IPS-11a (cell line): Measurements from ENCODE around the gene G6PC1.
"Not testable (repeated sequence)": the region's sequence is repeated elsewhere in the genome, so short reads cannot be mapped to it uniquely, and the experiment has no call there.

Experiments
- H3K4me3 ChIP-seq: one replicate; pipeline ENCODE4 v1.5.1; 2013; ENCODE audit warnings: low read depth, low read length, control low read depth

G6PC1 gene

DNA sequence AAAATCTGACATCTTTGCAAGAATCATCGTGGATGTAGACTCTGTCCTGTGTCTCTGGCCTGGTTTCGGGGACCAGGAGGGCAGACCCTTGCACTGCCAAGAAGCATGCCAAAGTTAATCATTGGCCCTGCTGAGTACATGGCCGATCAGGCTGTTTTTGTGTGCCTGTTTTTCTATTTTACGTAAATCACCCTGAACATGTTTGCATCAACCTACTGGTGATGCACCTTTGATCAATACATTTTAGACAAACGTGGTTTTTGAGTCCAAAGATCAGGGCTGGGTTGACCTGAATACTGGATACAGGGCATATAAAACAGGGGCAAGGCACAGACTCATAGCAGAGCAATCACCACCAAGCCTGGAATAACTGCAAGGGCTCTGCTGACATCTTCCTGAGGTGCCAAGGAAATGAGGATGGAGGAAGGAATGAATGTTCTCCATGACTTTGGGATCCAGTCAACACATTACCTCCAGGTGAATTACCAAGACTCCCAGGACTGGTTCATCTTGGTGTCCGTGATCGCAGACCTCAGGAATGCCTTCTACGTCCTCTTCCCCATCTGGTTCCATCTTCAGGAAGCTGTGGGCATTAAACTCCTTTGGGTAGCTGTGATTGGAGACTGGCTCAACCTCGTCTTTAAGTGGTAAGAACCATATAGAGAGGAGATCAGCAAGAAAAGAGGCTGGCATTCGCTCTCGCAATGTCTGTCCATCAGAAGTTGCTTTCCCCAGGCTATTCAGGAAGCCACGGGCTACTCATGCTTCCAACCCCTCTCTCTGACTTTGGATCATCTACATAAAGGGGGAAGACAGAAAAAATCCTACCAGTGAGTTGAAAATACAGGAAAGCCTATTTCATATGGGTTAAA, at the start of gene G6PC1:
G6PC1 (plus strand) TSS at position 340 of the 872 bp plus-strand sequence; CDS start at position 418, 78 bp downstream.
- H3K4me3 ChIP-seq: no peak within 1 kb of the TSS

GRCh38 chr17:42850954-42851353, 49.6 kb upstream of the G6PC1 start, which contains the start of gene AOC3:
Gene AOC3, plus strand, starts transcription at chr17:42851199. Its CDS starts 145 bp downstream, at chr17:42851344.
- no peak within 1 kb of the TSS for H3K4me3 ChIP-seq

DNA sequence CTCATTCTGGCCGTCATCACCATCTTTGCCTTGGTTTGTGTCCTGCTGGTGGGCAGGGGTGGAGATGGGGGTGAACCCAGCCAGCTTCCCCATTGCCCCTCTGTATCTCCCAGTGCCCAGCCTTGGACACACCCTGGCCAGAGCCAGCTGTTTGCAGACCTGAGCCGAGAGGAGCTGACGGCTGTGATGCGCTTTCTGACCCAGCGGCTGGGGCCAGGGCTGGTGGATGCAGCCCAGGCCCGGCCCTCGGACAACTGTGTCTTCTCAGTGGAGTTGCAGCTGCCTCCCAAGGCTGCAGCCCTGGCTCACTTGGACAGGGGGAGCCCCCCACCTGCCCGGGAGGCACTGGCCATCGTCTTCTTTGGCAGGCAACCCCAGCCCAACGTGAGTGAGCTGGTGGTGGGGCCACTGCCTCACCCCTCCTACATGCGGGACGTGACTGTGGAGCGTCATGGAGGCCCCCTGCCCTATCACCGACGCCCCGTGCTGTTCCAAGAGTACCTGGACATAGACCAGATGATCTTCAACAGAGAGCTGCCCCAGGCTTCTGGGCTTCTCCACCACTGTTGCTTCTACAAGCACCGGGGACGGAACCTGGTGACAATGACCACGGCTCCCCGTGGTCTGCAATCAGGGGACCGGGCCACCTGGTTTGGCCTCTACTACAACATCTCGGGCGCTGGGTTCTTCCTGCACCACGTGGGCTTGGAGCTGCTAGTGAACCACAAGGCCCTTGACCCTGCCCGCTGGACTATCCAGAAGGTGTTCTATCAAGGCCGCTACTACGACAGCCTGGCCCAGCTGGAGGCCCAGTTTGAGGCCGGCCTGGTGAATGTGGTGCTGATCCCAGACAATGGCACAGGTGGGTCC, 49.0 kb upstream of the G6PC1 start:
- H3K4me3 ChIP-seq: not testable (repeated sequence)

- no peak overlapping the region for H3K4me3 ChIP-seq
These were observed 48.2 kb upstream of the G6PC1 start for GRCh38 chr17:42852351-42852750.

DNA sequence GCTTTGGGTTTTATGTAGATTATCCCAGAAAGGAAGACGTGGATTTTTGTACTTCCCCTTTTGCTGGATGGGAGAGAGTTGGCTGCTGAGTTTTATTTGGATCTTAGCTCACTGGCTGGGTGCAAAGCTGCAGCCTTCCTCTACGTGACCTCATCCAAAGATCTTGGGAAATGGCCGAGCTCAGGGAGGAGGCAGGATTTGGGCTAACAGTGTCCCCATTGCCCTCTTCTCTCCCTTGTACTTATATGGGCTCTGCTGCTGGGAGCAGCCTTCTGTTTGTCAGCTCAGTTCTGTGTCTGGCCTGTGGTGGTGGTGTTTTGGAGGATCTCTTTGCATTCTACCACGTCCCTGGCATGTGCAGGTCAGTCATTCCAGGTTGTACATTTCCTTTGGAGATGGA, 47.6 kb upstream of the G6PC1 start:
- no peak overlapping the region for H3K4me3 ChIP-seq

- no peak overlapping the region for H3K4me3 ChIP-seq
These were observed 47.0 kb upstream of the G6PC1 start for GRCh38 chr17:42853597-42853967.

GRCh38 chr17:42853968-42854790, 46.4 kb upstream of the G6PC1 start:
- H3K4me3 ChIP-seq: no peak overlapping the region

GRCh38 chr17:42855048-42855596, 45.5 kb upstream of the G6PC1 start:
- no peak overlapping the region for H3K4me3 ChIP-seq

- H3K4me3 ChIP-seq: not testable (repeated sequence)
These were observed 44.5 kb upstream of the G6PC1 start for GRCh38 chr17:42856093-42856492.

- not testable (repeated sequence) for H3K4me3 ChIP-seq
These were observed 44.1 kb upstream of the G6PC1 start for GRCh38 chr17:42856516-42856915.

DNA sequence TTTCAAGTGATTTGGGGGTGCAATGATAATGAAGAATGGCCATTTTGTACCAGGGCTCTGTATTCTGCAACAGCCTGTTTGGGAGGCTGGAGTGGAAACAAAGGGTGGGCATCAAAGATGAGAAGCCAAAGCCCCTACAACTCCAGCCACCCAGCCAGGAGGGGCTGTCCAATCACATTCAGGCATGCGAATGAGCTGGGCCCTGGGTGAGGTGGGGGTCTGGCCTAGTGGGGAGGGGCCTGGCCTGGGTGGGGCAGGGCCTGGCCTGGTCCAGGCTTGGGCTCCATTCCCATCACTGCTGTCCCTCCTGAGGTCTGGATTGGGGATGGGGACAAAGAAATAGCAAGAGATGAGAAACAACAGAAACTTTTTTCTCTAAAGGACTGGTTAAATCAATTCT, 43.2 kb upstream of the G6PC1 start:
- no peak overlapping the region for H3K4me3 ChIP-seq

DNA sequence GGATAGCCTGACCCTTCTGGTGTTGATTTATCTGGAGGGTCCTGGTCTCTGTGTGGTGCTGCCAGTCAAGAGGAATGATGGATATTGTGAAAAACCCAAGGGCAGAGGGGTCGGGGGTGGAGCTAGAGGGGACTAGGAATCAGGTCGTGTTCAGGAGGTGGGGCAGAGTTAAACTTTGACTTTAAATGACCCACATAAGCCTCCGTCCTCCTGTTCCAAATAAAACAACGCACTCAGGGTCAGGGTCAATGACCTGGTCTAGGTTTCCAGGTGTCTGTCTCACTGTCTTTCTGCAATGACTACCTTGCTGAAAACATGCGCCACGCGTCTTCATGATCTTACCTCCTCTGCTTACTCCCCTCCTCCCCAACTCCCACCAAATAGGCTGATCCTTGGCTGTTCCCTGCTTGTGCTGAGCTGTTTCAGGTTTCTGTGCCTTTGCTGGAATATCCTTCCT, 34.9 kb upstream of the G6PC1 start:
- H3K4me3 ChIP-seq: no peak overlapping the region

DNA sequence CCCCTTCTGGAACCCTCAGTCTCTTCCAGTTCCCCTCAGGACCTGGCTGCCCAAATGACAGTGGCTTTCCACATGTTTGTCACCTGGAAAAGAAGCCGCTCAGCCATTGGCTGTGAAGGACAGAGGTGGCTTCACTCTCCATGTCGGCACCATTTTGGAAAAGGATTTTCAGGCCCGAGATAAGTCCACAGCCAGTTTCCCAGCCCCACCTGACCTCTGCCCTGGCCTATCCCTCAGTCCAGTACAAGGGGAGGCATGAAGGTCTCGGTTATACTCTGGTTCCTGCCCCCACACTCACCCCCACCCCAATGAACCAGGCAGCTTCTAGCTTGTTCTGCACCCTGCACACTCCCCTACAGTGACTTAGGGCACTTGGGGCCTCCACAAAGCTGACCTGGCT, 34.4 kb upstream of the G6PC1 start:
- no peak overlapping the region for H3K4me3 ChIP-seq

DNA sequence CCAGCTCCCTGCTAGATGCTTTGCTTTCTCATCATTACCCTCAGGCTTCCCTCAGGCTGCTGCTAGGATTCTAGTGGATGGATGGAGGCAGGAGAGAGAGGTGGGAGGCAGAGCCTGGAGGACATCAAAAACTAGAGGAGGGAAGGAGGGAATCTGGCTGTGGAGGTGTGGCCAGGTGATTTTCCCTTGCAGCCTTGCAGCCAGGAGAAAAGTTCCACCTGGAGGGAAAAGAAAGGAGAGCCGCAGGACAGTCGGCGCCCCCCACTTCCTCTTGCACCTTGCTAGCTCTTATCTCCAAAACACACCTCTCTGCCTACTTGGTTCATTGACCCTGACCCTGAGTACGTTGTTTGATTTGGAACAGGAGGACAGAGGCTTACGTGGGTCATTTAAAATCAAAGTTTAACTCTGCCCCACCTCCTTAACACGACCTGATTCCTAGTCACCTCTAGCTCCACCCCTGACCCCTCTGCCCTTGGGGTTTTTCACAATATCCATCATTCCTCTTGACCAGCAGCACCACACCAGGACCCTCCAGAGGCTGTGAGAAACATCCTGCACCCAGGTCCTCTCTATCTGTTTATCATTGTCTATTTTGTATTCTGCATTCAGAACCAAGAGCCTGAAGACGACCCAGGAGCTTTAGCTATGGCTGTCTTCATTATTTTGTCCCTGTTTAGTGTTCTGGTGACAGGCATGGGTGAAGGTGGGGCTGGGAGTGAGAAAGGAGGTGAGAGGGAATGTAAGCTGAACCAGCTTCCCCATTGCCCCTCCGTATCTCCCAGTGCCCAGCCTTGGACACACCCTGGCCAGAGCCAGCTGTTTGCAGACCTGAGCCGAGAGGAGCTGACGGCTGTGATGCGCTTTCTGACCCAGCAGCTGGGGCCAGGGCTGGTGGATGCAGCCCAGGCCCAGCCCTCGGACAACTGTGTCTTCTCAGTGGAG, 33.7 kb upstream of the G6PC1 start:
- no peak overlapping the region for H3K4me3 ChIP-seq

DNA sequence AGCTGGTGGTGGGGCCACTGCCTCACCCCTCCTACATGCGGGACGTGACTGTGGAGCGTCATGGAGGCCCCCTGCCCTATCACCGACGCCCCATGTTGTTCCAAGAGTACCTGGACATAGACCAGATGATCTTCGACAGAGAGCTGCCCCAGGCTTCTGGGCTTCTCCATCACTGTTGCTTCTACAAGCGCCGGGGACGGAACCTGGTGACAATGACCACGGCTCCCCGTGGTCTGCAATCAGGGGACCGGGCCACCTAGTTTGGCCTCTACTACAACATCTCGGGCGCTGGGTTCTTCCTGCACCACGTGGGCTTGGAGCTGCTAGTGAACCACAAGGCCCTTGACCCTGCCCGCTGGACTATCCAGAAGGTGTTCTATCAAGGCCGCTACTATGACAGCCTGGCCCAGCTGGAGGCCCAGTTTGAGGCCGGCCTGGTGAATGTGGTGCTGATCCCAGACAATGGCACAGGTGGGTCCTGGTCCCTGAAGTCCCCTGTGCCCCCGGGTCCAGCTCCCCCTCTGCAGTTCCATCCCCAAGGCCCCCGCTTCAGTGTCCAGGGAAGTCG, 32.8 kb upstream of the G6PC1 start:
- H3K4me3 ChIP-seq: not testable (repeated sequence)

- no peak overlapping the region for H3K4me3 ChIP-seq
These were observed 32.3 kb upstream of the G6PC1 start for GRCh38 chr17:42868338-42868737.

DNA sequence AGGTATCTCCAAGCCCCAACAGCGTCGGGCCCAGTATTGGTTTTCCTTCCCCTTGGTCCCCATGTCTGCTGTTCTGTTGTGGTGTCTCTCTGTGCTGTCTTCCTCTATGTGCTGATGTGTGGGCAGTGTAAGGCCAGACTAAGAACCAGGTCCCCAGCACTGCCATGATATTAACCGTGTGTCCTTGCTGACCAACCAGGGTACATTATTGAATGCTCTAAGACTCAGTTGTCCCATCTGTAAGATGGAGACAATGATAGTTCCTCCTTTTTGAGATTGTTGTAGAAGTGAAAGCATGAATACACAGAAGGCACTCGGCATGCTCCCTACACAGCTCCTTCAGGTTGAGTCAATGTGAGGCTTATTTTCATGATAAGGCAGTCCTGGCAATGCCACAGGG, 29.0 kb upstream of the G6PC1 start:
- no peak overlapping the region for H3K4me3 ChIP-seq

GRCh38 chr17:42872251-42872965, 28.2 kb upstream of the G6PC1 start:
- no peak overlapping the region for H3K4me3 ChIP-seq

GRCh38 chr17:42873315-42873714, 27.3 kb upstream of the G6PC1 start:
- no peak overlapping the region for H3K4me3 ChIP-seq
